Endothelial cell of umbilical vein (primary cell): ENCODE data around the gene EEA1. TPM values are rescaled to one million over a fixed set of nuclear protein-coding genes. Genes with fewer than 3 reads are reported as not detected.

ENCODE experiments used
- BruUV-seq: library from RNA; stranded (reverse); fragments of 400-500 nt; replicated peaks from 2 replicates; lab custom pipeline; 2021; lab: Mats Ljungman, UMichigan
- CTCF ChIA-PET: fragments of 300-600, 350-600 bp; sonication (Branson Sonifier 250); formaldehyde crosslinking; loops from one replicate; lab custom pipeline; 2021; ENCODE audit warnings: antibody characterized with exemption, inconsistent platforms; lab: Charles Lee
- POLR2A ChIA-PET: fragments of 300-600, 350-600 bp; sonication (Branson Sonifier 250); formaldehyde crosslinking; loops from one replicate; lab custom pipeline; 2021; ENCODE audit warnings: antibody characterized with exemption, inconsistent platforms; lab: Charles Lee
- DNase-seq: peaks from one replicate; pipeline ENCODE4 v3.0.0-alpha.2; 2011; ENCODE audit warnings: low read depth, low spot score
- FAIRE-seq: peaks from 2 replicates; lab custom pipeline; 2011; peaks lifted over from hg19 to GRCh38; lab: Jason Lieb, UNC
- H2AFZ ChIP-seq: 2 replicates; pipeline ENCODE4 v1.6.0; 2012; ENCODE audit warnings: low read depth, low read length, control low read depth, inconsistent platforms
- H3K27ac ChIP-seq: 2 replicates; pipeline ENCODE4 v1.5.1; 2011; ENCODE audit warnings: low read depth, mild to moderate bottlenecking, control low read depth, low read length, moderate library complexity; ENCODE audit not compliant: insufficient read depth
- H3K27me3 ChIP-seq, 2 experiments: 2 replicates each; pipeline versions ENCODE4 v1.6.0 to v1.6.1; 2011; ENCODE audit warnings: low read length in 2 of 2, mixed read lengths in 1 of 2; ENCODE audit not compliant: control insufficient read depth in 2 of 2, insufficient read depth in 2 of 2
- H3K36me3 ChIP-seq, 2 experiments: 2 replicates in 1 of 2; 3 replicates in 1 of 2; pipeline ENCODE4 v1.5.1; 2011; ENCODE audit warnings: low read length in 2 of 2, mild to moderate bottlenecking in 1 of 2, moderate library complexity in 1 of 2; ENCODE audit not compliant: control insufficient read depth in 2 of 2, insufficient read depth in 2 of 2; ENCODE audit errors: extremely low read depth in 1 of 2
- H3K4me1 ChIP-seq: 3 replicates; pipeline ENCODE4 v1.5.1; 2011; ENCODE audit warnings: mild to moderate bottlenecking, low read length; ENCODE audit not compliant: control insufficient read depth, insufficient read depth; ENCODE audit errors: extremely low read depth
- H3K4me2 ChIP-seq: 2 replicates; pipeline ENCODE4 v1.6.1; 2011; ENCODE audit warnings: low read length, control low read depth, mixed read lengths; ENCODE audit not compliant: insufficient read depth
- H3K4me3 ChIP-seq, 3 experiments: fragments of 200-600 bp in 1 of 3; sonication (generic), shearing (Covaris generic) in 1 of 3; replicated peaks in 1 of 3; 2 replicates each; pipeline ENCODE4 v1.5.1; 2011 to 2016; ENCODE audit warnings: control low read depth in 3 of 3, low read length in 3 of 3, mild to moderate bottlenecking in 2 of 3, inconsistent platforms in 1 of 3, low read depth in 1 of 3, moderate library complexity in 1 of 3; ENCODE audit not compliant: insufficient read depth in 1 of 3
- H3K79me2 ChIP-seq: 2 replicates; pipeline ENCODE4 v1.6.0; 2012; ENCODE audit warnings: low read length, inconsistent platforms; ENCODE audit not compliant: control insufficient read depth, insufficient read depth
- H3K9ac ChIP-seq: replicated peaks from 2 replicates; pipeline ENCODE3; 2011; ENCODE audit warnings: low read length, control low read depth; ENCODE audit not compliant: insufficient read depth; ENCODE audit errors: extremely low read depth
- H3K9me1 ChIP-seq: replicated peaks from 3 replicates; pipeline ENCODE4 v1.6.0; 2011; ENCODE audit warnings: mild to moderate bottlenecking, low read length; ENCODE audit not compliant: control insufficient read depth, insufficient read depth; ENCODE audit errors: extremely low read depth
- H3K9me3 ChIP-seq: replicated peaks from 2 replicates; pipeline ENCODE4 v1.5.1; 2012; ENCODE audit warnings: low read length, inconsistent platforms; ENCODE audit not compliant: control insufficient read depth, insufficient read depth
- H4K20me1 ChIP-seq: replicated peaks from 2 replicates; pipeline ENCODE3; 2011; ENCODE audit warnings: mild to moderate bottlenecking, low read length; ENCODE audit not compliant: control insufficient read depth, insufficient read depth; ENCODE audit errors: extremely low read depth
- EZH2 ChIP-seq: IDR thresholded peaks from 2 replicates; pipeline ENCODE4 v1.6.1; 2012; ENCODE audit warnings: borderline replicate concordance, low read depth, mild to moderate bottlenecking, moderate library complexity, low read length, inconsistent platforms; ENCODE audit not compliant: severe bottlenecking
- FOS ChIP-seq: IDR thresholded peaks from 2 replicates; pipeline ENCODE4 v1.6.1; 2011; ENCODE audit warnings: mild to moderate bottlenecking, low read length, moderate library complexity, borderline replicate concordance; ENCODE audit not compliant: insufficient read depth
- GATA2 ChIP-seq: IDR thresholded peaks from 2 replicates; pipeline ENCODE4 v1.7.0; 2011; ENCODE audit warnings: low read depth, mild to moderate bottlenecking, moderate library complexity, mixed read lengths, low read length; ENCODE audit not compliant: insufficient read length, insufficient read depth
- JUN ChIP-seq: IDR thresholded peaks from 2 replicates; pipeline ENCODE4 v1.6.1; 2011; ENCODE audit warnings: borderline replicate concordance, low read depth; ENCODE audit not compliant: insufficient read length, insufficient read depth
- MAX ChIP-seq: IDR thresholded peaks from 2 replicates; pipeline ENCODE4 v1.6.1; 2011; ENCODE audit not compliant: insufficient read depth, insufficient read length
- MYC ChIP-seq: IDR thresholded peaks from one replicate; pipeline ENCODE4 v1.6.1; 2011; ENCODE audit warnings: mild to moderate bottlenecking, low read depth, low read length
- POLR2A ChIP-seq: IDR thresholded peaks from 2 replicates; pipeline ENCODE4 v1.6.1; 2012; ENCODE audit warnings: low read depth, mild to moderate bottlenecking, control low read depth, low read length
- POLR2AphosphoS5 ChIP-seq: IDR thresholded peaks from 2 replicates; pipeline ENCODE4 v1.6.1; 2012; ENCODE audit warnings: low read depth, mild to moderate bottlenecking, control low read depth, low read length, moderate library complexity; ENCODE audit not compliant: insufficient read depth
- dilution Hi-C: fragments of 300-500 bp; cut with MboI; formaldehyde crosslinking; loops from one replicate; pipeline ENCODE4 v1.15.0; 2019; ENCODE audit warnings: low sequenced_read_pairs; ENCODE audit not compliant: extremely low pct_ligation_motif_present
- intact Hi-C: fragments of 100-400 bp; cut with micrococcal nuclease; formaldehyde crosslinking; loops from one replicate; pipeline ENCODE4 v1.10.0; 2022
- polyA plus RNA-seq, 4 experiments: library from polyadenylated mRNA; depleted of rRNA in 3 of 4; stranded (reverse) in 3 of 4; unstranded in 1 of 4; fragments of >200 nt; gene quantifications; 2 replicates each; pipeline versions ENCODE4 v1.2.1 to v1.2.3, GENCODE V29; 2011 to 2012; ENCODE audit warnings: missing spikeins in 1 of 4
- total RNA-seq: library from RNA; stranded (reverse); gene quantifications from 2 replicates; pipeline ENCODE4 v1.2.3, GENCODE V29; 2021
- TF ChIP-seq, protein P1 (sequence below), 2 donors: IDR thresholded peaks; 1 replicate in 1 of 2; 2 replicates in 1 of 2; pipeline ENCODE4 v1.5.1; 2011; ENCODE audit warnings: low read length in 2 of 2, mild to moderate bottlenecking in 2 of 2, moderate library complexity in 2 of 2, control low read depth in 1 of 2, inconsistent platforms in 1 of 2, low read depth in 1 of 2; ENCODE audit not compliant: insufficient read depth in 1 of 2; ENCODE audit errors: extremely low read depth in 1 of 2

EEA1 gene
- total and polyA plus RNA-seq, 2 donors (not counting 3 experiments of a cell fraction or from before 2014, with no cell fraction given) = 2.6 to 38.8 TPM

GRCh38 chr12:92861381-92861780, 67.7 kb downstream of the EEA1 start:
- no peaks in the 10 kb centered on the region for H3K27me3 ChIP-seq
- no peak for FAIRE-seq
- H3K4me1 ChIP-seq = no peaks in the 10 kb centered on the region
- H3K36me3 ChIP-seq = peaks cover 3 to 8% of the 10 kb centered on the region in 2 experiments
- no peak for DNase-seq
- no peak overlapping the region for H3K9ac ChIP-seq
- no peak overlapping the region for H3K27ac ChIP-seq
- no peaks in the 10 kb centered on the region for H3K9me3 ChIP-seq
- no peak for TF ChIP-seq EZH2
- no peak for TF ChIP-seq MYC
- no peak for TF ChIP-seq MAX
- TF ChIP-seq FOS = no peak
- no peak for TF ChIP-seq GATA2
- TF ChIP-seq, protein P1, sequence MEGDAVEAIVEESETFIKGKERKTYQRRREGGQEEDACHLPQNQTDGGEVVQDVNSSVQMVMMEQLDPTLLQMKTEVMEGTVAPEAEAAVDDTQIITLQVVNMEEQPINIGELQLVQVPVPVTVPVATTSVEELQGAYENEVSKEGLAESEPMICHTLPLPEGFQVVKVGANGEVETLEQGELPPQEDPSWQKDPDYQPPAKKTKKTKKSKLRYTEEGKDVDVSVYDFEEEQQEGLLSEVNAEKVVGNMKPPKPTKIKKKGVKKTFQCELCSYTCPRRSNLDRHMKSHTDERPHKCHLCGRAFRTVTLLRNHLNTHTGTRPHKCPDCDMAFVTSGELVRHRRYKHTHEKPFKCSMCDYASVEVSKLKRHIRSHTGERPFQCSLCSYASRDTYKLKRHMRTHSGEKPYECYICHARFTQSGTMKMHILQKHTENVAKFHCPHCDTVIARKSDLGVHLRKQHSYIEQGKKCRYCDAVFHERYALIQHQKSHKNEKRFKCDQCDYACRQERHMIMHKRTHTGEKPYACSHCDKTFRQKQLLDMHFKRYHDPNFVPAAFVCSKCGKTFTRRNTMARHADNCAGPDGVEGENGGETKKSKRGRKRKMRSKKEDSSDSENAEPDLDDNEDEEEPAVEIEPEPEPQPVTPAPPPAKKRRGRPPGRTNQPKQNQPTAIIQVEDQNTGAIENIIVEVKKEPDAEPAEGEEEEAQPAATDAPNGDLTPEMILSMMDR (IDR thresholded peaks at IDR 0.05; ENCODE audit: extremely low read depth in 1 of 2, insufficient read depth in 1 of 2, low read depth in 1 of 2, low read length in 2 of 2) = no peak
- no peak for TF ChIP-seq POLR2A
- TF ChIP-seq JUN = no peak
- no peak for TF ChIP-seq POLR2AphosphoS5
- no TSS peak for BruUV-seq
- intact Hi-C loops (no loop called here), dilution Hi-C loops (no loop called here)
- peaks cover 4% of the 10 kb centered on the region for H3K79me2 ChIP-seq
- ChIA-PET CTCF (interaction anchor here (3.9 kb wide), 1 partner anchor 11 kb away, joined by 12 read pairs; no protein-coding TSS in a partner anchor), POLR2A (interaction anchor here (0.7 kb wide), 1 partner anchor 112 kb away, joined by 3 read pairs; no protein-coding TSS in a partner anchor)
- H3K4me2 ChIP-seq = no peak overlapping the region
- H3K4me3 ChIP-seq = no peak overlapping the region
- H2AFZ ChIP-seq = no peak overlapping the region
- no peaks in the 10 kb centered on the region for H4K20me1 ChIP-seq
- no peaks in the 10 kb centered on the region for H3K9me1 ChIP-seq
